AML-193 (cell line): Measurements from ENCODE around the gene RCSD1.
A peak's percentile ranks its signal among the peaks of the same experiment; 100 is the strongest.

Source experiments
- DNase-seq, 2 experiments: peaks; one replicate each; lab custom pipeline; 2025; lab: John Stamatoyannopoulos, UW

The RCSD1 gene

DNA sequence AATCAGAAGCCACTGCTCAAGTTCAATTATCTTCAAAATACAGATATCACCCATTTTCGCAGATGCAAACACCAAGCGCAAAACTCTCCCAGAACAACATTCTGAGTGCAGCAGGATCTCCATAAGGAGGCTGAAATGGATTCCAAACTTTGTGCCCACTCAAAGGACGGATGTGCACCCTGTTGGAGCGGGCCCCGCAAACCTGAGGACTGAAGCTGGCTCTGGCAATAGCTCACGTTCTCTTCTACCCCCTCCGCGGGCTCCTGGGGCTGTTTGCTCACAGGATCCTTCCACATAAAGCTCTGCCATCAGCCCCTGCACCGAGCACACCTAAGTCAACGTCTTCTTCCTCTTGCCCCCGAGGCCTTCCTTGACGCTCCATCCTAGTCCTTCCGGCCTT lies 11.7 kb upstream of the RCSD1 start:
- DNase-seq: no peak

DNA sequence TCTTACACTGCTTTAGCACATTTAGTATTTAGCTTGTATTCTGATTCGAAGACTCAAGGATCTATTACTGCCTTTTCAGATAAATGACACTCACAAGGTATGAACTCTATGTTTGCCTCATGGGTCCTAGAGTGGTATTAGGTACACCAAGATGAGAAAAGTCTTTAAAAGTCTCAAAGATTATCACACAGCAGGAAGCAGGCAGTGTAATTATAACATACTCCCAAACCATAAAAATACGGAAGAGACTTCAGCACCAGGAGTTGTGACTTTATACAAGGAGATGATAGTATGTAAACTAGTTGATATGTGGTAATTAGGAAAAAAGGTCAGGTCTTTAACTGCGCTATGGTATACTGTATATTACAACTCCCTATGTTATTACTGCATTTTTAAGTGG lies 11.2 kb upstream of the RCSD1 start:
- no peak for DNase-seq

DNA sequence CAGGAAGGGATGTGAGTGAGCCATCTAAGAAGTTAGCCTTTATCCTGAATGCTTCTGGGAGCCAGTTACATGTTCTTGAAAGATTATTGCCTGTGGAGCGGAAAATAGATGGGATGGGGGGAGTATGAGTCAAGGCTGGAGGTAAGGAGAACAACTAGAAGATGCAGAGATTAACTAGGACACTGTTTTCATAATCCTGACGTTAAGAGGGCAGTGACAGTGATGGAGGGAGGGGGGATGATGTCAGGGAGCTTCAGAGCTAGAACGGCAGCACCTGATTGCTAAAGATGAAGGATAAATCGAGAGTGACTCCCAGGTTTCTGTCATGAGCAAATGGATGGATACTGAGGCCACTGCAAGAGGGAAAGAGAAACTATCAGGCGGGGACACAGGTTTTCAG lies 10.0 kb upstream of the RCSD1 start:
- no peak for DNase-seq

DNA sequence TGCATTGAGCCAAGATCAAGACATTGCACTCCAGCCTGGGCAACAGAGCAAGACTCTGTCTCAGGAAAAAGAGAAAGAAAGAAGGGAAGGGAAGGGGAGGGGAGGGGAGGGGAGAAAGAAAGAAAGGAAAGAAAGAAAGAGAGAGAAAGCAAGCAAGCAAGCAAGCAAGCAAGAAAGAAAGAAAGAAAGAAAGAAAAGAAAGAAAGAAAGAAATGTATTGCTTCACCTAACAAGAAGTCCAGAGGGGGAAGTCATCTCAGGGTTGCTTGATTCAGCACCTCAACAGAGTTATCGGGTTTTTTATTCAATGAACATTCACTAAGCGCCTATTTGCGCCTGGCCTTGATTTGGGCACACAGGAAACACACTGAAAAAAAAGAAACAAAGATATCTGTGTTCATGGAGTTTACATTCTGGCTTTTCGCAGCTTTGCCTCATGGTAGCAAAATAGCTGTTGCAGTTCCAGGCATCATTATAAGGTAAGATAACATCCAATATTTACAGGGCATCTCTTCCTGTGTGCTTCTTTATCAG lies 8.2 kb upstream of the RCSD1 start:
- no peak for DNase-seq

DNA sequence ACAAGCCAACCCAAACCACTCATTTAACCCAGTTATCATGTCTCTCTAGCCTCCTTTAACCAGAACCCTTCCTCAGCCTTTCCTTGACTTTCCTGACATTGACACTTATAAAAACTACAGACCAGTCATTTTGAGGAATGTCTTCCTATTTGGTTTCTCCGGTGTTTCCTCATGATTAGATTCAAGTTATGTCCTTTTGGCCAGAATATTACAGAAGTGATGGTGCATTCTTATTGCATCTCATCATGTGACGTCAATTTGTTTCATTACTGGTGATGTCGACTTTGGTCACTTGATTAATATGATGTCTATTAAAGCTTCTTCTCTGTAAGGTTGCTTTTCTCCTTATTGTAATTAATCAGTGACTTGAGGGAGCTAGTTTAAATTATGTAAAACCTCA lies 6.1 kb upstream of the RCSD1 start:
- no peak for DNase-seq

DNA sequence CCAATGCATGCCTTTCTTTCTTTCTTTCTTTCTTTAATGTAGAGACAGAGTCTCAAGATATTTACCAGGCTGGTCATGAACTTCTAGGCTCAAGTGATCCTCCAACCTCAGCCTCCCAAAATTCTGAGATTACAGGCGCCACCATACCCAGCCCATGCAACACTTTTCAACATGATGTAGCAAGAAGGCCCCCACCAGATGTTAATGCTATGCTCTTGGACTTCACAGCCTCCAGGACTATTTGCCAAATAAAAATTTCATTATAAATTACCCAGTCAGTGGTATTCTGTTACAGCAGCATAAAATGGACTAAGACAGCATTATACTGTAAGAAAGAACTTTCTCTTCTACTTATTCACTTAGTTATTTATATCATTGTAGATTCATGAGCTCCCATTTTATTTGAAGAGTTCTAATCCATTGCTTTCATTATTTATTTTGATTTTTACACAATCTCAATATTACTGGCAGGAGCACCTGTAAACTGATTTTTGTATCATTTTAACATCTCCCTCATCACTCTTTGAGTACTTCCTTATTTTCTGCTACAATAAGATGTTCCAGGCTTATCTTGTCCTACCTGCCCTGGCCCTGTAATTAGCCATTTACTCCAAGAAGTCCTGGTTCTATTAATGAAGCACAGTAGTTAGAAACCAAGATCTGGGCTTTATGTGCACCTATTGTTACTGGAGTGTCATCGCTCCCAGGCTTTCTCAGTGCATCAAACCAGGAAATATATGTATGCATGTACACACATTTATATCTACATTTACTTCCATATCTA lies 4.8 kb upstream of the RCSD1 start:
- DNase-seq: no peak

DNA sequence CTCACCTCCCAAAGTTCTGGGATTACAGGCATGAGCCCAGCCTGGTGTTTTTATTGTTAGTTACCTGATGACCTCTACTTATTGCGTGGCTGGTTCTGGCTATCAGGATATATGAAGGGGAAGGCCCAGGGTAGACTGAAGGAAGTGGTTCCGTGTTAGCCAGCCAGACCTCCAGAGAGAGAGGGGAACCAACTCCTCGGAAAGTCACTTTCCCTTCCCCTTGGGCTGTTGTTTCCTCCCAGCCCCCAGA lies 2.5 kb upstream of the RCSD1 start:
- DNase-seq: peak in 1 of 2 experiments; percentile 26

DNA sequence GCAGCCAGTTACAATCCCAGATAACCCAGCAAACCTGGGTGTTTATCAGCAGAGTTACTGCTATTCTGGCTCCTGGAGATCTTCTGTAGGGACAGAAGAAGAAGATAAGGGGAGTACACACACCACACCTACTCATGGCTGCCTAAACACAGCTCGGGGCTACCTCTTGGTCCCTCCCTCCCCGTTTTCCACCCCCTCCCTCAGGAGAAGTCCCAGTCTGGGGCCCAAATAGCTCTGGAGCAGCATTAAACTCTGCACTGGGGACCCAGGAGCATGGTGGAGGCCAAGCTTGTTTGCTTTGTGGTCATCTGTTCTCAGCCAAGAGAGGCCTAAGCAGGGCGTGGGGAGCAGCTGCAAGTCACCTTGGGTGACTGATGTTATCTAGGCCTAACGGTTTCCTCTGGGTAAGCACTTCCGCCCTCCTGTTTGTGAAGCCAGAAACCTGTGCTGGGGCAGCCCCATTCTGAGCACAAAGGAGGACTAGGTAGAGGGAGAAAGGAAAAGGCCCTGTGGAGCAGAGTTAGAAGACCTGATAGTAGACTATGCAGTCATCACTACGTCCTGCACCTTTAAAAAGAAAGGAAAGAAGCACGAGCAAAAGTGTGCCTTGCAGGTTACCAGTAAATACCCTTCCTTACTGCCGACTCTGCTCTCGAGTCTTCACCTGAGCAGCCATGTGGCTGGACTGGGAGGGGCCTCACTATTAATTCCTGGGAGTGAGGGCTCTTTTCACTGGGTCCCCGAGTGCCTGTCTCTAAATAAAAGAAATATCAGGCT lies 2.0 kb upstream of the RCSD1 start:
- DNase-seq: peak; percentile 75 to 84

DNA sequence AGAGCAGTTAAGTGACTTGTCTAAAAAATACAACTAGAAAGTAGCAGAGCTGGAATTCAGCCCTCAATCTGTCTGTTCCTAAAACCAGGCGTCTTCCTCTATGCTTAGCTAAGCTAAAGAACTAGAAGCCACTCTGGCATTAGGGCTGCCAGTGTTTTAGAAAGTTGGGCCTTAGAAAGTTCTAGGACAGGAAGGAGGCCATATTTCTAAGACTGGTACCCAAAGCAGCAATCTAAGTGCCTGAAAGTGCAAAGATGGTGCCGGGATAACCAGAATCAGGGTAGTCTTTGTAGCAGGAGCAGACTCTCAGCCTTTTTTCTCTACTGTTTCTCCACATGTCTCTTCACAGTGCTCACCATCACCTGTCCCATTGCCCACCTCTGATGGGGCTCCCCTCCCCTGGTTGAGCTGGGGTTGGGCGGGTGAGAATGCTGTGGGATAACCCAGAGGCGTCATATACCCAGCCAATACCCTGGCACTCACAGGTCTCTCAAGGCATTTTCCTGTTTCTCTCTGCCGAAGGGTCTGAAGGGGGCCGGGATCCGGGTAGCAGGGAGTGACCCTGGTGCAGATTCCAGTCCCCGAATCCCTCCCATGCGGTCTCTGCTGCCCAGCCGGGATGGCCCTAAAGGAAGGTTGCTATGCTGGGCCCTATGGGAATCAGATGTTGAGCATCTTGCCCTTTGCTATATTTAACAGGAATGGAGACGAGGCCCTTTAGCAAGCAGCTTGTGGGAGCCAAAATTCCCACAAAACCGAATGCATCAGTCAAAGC lies 1.1 kb upstream of the RCSD1 start:
- no peak for DNase-seq

DNA sequence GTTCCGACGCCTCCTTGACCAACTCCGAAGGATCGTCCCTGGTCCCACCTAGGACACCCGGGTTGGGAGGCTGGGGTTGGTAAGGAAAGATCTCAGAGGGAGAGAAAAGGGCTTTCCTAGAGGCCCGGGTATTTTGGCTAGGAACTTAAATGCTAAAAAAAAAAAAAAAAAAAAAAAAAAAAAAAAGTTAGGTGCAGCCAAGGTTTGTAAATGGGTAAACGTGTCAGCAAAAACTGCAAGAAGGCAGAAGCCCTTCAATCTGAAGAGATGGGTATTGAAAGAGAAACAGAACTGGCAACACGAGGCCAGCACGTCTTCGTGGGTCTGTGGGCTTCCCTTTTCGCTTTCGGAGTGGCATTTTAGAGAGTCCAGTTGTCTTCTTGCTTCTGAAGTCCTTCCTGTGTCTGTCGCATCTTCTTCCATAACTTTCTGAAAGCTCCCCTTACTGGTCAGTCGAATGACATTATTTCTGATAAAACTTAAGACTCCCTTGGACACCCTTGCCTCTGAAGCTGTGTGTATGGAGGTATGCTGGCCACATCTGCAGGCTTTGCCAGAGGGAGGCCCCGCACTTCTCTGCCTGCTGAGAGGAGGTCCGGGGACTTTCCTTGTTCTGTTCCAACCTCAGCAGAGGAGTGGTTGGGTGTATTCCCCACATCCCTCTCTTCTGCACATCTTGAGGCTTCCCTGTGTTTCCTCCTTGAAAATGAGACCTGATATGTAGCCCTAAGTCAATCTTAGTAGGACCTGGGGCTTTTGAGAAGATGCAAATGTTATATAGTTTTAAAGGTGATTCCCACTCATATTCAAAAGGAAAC lies 745 bp downstream of the RCSD1 start:
- peak; percentile 14 to 22 for DNase-seq

DNA sequence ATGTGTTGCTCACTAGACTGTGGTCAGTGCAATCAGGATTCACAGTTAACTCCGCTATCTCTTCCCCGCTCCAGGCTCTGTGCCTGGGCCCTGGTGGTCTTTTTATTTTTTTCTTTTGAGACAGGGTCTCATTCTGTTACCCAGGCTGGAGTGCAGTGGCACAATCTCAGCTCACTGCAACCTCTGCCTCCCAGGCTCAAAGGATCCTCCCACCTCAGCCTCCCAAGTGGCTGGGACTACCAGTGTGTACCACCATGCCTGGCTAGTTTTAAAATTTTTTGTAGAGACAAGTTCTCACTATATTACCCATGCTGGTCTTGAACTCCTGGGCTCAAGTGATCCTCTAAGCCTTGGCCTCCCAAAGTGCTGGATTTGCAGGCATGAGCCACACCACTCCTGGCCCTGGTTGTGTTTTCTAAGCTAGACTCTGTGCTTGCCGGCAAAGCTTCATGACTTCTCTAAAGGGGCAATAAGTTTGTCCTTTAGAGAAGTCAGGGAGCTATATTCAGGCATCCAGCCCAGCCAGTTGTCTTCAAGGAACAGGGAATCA lies 1.4 kb downstream of the RCSD1 start:
- no peak for DNase-seq

DNA sequence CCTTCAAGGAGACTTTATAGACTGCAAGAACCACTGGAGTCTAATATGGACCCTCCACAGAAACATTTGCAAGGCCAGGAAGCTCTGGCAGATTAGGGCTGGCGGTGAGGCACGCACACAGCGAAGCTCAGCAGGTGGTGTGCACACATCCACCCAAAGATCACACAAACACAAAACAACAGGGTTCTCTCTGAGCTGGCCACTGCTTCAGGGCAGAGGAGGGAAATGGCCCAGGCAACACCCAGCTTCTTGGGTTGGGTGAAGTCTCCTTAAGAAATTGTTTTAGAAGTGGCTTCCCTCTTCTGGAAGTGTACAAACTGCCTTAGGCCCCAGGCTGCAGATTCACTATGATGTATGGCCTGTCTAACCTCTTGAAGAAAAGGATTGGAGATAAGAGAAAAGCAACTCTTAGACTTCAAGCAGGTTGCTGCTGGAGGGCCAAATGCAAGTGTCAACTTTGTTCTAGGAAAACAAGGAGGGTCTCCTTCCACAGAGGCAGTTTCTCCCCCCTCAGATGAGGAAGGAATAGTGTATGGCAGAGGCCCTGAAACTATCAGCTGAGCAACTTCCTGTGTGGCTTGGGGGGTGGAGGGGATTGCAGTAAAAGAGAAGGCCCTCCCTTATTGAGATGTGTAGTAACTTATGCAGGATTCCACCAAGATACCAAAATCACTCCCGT lies 2.0 kb downstream of the RCSD1 start:
- peak; percentile 68 to 78 for DNase-seq

DNA sequence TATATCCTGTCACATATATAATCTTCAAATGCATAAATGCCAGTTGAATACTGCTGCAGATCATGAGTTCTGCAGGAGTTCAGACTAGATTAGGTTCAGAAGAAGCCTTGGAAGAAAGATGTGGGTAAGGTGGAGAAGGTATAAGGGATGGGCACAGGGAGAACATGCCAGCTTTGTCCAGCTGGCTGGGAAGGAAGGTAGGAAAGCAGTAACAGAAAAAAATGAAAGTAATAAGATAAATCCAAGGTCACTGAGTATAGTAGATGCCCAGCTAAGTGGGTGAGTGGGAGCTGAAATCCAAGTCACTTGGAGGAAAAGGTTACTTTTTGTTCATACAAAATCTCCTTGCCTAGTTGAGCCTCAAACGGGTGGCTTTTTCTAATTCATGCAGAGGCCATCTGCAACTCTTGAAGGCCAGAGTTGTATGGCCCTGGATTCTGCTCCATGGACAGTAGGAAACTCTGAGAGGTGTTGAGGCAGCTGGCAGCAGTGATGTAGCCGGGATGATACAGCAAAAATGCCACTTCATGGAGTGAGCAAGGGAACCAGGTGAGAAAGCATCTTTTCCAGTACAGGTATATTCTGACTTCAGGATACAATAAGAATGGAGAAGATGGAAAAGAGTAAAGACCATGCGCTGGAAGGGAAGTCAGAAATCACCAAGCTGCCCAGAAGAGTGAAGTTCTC lies 3.4 kb downstream of the RCSD1 start:
- DNase-seq: no peak

DNA sequence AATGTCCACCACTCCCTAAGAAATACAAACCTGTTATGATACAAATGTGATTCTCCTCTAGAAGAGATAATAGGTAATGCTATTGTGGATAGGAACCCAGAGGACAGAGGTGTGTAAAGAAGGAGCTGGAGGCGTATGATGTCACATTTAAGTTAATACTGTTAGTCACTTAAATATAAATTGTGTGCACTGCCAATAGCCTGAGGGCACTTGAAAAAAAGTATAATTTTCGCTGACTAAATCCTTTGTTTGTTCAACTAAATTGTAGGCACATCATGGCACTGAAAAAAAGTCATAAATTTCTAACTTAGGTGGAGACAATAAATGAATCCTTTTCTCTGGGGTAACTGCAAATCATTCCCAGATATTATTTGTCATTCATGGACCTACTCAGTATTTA lies 4.4 kb downstream of the RCSD1 start:
- no peak for DNase-seq

DNA sequence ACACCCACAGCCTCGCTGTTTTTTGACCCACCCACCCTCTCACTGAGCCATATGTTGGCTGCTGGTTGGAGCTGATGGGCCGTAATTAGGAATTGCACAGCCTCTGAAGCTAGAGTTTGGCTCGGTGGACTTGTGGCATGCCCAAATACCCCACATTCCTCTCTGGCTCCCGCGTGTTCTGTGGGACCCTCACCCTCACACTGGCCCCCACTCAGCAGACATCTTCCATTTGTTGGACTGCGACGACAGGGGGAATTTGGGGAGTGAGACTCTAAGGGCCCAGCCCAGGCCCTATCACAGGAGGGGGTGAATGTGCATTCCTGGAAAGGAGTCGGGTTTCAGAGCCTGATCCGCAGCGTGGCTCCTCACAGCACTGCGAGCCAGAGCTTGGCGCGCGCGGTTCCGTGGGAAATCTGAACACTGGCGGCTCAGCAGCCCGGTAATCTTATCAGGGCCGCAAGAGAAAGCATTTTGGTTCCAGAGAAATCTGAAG lies 5.2 kb downstream of the RCSD1 start:
- no peak for DNase-seq

DNA sequence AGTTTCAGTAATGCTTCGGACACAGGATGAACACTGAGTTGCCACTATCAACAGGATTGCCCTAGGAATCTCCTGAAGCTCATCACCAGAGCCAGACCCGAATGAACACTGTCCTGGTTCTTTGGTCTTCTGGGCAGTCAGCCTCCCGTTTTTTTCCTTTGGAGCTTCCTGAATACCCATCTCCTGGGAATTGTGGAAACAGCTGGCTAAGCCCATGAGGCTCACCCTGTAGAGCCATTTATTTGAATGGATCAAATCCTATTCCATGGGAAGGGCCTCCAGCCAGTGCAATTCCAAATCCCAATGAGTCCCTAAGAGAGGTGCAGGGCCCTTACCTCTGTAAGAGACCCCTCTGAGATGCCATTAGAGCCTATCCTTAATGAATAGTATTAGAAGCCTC lies 5.9 kb downstream of the RCSD1 start:
- no peak for DNase-seq

DNA sequence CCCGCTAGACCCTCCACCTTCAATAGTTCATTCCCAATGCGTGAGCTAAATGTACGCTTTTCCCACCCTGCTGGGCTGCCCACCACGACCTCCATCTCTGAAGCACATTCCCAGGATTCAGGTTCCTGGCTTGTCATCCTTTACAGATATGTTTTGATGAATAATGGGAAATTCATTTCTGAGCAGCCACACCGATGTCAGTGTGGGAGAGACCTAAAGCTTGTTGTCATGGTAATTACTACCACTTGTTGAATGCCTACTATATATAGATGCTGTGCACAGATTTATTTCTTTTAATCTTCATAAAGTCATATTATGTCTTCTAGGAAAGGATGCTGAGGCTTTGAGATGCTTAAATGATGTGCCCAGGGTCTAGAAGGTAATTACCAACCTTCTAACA lies 8.0 kb downstream of the RCSD1 start:
- DNase-seq: no peak

DNA sequence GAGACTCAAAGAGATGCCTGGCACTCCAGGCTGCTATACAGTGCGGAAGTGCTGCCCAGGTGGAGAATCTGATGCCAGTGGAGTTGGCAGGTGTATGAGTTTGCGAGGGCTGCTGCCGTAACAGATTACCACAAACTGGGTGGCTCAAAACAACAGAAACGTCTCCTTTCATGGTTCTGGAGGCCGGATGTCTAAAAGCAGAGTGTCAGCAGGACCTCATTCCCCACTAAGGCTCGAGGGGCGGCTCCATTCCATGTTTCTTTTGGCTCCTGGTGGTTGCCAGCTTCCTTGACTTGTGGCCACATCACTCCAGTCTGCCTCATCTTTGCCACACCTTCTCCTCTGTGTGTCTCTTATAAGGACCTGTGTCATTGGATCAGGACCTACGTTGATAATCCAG lies 10.0 kb downstream of the RCSD1 start:
- no peak for DNase-seq

DNA sequence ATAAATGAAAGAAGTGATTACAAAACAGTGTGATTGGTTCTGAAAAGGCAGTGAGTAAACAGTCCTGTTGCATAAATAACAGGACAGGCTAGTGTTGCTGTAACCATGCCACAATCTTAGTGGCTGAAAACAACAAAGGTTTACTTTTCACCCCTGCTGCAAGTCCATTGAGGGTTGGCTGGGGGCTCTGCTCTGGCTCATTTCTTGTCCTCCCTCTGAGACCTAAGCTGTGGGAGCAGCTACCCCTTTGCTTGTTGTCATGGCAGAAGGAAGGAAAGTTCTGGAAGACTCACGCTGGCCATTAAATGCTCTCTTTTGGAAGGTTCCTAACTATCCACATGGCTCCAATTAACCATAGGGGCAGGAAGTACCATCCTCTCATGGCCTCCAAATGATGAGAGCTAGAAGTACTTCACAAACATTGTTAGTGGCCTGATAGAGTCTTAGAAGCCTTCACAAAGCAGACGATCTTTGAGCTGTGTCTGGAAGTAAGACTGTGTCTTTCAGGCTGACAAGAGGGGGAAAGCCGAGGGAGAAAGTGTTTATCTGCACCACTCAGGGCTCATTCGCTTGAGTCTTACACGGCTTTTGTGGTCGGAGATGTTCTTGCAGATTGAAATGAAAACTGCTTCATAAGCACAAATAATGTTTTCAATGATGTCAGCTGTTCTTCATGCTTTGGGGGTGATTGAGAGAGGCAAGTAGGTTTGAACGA lies 11.9 kb downstream of the RCSD1 start:
- no peak for DNase-seq

DNA sequence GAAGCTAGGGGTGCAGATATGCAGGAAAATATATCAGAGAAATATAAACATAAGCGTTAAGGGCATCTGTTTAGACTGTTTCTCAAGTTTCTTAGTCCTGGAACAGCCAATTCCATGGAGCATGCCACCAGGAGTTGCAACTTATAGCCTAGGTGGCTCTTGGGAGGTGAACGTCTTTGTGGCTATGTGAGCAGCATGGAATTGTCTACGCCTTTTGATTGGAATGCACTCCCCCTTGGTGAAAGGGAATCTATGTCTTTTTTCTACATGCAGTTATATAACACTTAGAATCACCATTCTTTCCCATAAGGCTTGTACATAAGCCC lies 12.4 kb downstream of the RCSD1 start:
- DNase-seq: no peak
